SK-N-SH treated with all-trans-retinoic acid at 6 μM for 48 hours (cell line): Measurements from ENCODE around the gene FCHSD2.

Experiments used
- ISL1 ChIP-seq: fragments of 250-450 bp; sonication (Bioruptor Pico); IDR thresholded peaks from 2 replicates; pipeline ENCODE4 v2.1.2; 2022; ENCODE audit warnings: mild to moderate bottlenecking, moderate library complexity
- ZFP3 ChIP-seq: fragments of 250-450 bp; sonication (Bioruptor Pico); IDR thresholded peaks from 2 replicates; pipeline ENCODE4 v1.5.0; 2020; ENCODE audit warnings: mild to moderate bottlenecking, moderate library complexity

- TF ChIP-seq ISL1 (CRISPR knock-in tag): no peak
- no peak for TF ChIP-seq ZFP3
Measured at GRCh38 chr11:73188301-73188700, 46.2 kb upstream of the FCHSD2 start.
